ENCODE data around the gene NAPSA. TPM values are rescaled to one million over a fixed set of nuclear protein-coding genes. Genes with fewer than 3 reads are reported as not detected.
"Not testable (repeated sequence)": the region's sequence is repeated elsewhere in the genome, so short reads cannot be mapped to it uniquely, and the experiment has no call there.

NAPSA gene
- total RNA-seq, 2 donors from 2014 or later, result 0.55 to 1.1 TPM

DNA sequence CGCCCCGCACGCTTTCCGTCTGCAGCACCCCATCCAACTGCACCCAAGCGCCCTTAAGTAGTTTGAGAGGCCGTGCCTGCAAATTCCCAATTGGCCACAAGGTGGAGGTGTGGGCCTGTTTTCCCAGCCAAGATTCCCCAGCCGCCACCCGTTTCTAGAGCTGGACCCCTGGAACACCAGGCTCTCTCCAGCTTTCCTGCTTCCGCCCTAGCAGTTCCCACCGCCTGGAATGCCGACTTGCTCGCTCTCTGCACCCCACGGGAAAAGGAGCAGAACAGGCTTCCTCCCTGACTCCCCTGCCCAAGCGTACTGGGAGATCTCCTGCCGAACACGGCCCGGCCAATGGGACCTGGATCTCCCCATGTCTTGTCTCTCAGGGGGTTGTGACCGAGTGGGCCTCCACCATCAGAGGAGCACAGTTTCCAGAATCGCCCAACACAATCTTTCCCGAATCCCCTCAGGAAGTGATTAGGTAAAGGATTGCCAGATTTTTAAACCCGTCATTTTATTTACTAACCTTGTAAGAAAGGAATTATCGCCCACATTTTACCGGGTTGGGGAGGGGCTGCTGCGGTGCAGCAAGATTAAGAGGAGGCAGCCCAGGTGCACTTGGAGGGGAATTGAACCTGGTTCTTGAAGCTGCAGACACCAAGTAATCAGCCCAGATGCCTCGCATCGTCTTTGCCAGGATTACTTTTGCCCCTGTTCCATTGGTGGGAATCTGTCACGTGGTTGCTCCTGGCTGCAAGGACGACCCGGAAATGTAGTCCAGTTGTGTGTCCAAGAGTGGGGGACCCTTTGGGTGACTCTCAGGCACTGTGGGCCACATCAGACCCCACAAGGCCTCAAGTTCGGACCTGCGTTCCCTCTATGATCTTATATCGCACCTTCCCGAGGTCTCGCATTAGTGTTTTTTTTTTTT, 3.5 kb upstream of the NAPSA start:
- intact Hi-C loops (cut with DNase I, micrococcal nuclease), result loop anchor here in 1 of 2 donors (10.0 kb wide), 2 partner anchors 46 to 96 kb away; partner anchors contain the start of gene SPIB
- peak; percentile 88 to 90 for DNase-seq
- ATAC-seq, result peak; percentile 96

- no peak for ATAC-seq
- DNase-seq, result no peak
- intact Hi-C loops (cut with DNase I, micrococcal nuclease), result loop anchor here in 1 of 2 donors (10.0 kb wide), 2 partner anchors 52 to 102 kb away; partner anchors contain the start of gene SPIB
Observed at GRCh38 chr19:50362656-50363424, 2.6 kb downstream of the NAPSA start.

DNA sequence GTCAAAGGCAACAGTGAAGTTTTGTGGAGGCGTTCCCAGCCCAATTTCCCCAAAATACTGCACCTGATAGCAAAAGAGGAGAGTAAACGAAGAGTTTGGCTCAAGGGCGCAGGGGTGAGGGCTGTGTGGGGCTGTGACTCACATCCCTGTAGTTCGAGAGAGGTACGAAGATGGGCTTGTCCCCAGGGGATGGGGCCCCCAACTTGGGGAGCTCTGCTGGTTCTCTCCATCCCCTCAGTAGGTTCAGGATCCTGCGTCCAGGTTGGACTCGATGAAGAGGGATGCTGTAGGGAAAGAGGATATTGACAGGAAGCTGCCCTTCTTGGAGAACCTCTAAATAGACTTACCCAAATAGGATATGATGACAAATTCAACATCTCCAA, 3.4 kb downstream of the NAPSA start:
- ATAC-seq (no peak), DNase-seq (no peak)
- intact Hi-C loops (cut with DNase I, micrococcal nuclease), result loop anchor here in 1 of 2 donors (10.0 kb wide), 2 partner anchors 53 to 103 kb away; partner anchors contain the start of gene SPIB

DNA sequence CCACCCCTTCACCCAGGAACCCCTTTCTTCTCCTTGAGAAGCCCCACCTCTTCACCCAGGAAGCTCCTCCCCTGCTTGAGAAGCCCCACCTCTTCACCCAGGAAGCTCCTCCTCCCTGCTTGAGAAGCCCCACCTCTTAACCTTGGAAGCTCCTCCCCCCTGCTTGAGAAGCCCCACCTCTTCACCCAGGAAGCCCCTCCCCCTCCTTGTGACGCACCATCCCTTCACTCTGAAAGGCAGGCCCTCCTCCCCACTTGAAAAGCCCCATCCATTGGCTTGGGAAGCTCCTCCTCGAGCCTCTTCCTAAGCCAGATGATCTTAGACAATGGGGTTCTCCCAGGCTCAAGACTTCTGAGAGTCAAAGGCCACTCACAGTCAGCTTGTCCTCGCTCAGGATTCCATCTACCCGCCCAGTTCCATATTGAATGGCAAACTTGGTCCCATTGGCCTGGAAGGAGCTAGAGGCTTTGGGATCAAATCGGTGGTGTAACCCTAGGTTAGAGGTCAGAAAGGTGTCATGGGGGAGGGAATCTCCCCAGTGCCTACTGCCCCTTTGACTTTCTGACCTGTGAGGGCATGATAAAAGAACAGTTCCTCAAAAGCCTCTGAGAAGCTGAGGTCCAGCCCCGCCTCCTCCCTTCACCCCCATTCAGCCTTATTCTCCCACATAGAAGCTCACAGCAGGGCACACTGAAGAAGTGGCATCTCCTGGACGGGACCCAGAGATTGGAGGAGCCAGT, 4.0 kb downstream of the NAPSA start:
- ATAC-seq (no peak), DNase-seq (no peak)
- intact Hi-C loops (cut with DNase I, micrococcal nuclease), result loop anchor here in 1 of 2 donors (10.0 kb wide), 2 partner anchors 53 to 103 kb away; partner anchors contain the start of gene SPIB

DNA sequence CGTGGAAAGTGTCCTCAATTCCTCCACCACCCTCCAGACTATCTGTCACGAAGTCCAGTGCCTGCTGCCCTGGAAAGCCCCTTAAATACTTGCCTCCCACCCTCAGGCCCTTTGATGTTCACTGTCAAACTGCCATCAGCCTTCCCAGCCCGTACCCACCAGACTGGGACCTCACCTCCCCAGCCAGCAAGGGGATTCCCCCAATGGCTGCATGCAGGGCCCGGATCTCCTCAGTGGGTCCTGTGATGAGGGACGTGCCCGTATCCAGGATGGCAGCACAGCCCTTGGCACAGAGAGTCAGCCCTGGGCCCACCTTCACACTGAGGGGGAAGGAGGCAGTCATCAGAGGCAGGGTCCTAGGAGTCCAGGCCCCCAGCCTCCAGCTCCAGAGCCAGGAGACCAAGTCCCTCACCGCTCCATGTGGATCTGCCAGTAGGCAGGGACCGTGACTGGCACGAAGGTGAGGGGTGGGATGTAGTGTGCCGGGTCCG, 6.1 kb downstream of the NAPSA start:
- intact Hi-C loops (cut with DNase I, micrococcal nuclease), result no loop called here
- no peak for DNase-seq
- ATAC-seq, result no peak

DNA sequence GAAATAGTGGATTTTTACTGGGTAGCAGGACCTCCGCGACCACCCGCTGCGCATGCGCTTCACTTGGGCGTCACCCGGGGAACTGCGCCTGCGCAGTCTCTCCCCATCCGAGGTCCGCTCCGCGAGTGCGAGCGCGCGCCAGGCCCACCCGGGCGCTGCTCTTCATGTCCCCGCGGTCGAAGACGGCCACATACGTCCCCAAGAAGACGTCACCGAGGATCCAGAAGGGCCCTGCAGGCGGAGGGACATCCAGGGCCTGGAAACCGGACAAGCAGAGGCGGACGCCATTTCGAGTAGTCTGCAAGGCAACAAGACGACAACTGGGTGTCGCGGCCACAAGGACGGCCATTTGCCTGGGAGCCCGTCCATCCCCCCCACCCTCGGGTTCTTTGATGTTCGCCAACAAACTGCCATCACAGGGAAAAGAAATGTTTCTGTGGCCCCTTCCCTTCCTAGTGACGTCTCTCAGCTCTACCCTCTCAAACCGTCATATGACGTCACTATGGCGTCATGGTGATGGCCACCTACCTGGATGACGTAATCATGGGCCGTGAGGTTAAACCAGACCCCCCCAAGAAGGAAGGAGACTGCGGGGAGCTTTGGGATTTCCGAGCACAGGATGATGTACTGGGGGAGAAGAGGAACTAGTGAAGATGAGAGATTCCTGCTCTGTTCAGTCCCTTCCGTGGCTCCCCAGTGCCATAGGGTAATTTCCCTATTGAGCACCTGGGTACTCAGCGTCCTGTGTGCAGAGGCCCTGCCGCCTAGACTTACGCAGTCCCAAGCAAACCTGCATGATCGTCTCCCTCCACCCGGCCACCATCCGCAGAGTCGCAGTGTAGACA, 6.7 kb downstream of the NAPSA start:
- peak; percentile 54 for ATAC-seq

DNA sequence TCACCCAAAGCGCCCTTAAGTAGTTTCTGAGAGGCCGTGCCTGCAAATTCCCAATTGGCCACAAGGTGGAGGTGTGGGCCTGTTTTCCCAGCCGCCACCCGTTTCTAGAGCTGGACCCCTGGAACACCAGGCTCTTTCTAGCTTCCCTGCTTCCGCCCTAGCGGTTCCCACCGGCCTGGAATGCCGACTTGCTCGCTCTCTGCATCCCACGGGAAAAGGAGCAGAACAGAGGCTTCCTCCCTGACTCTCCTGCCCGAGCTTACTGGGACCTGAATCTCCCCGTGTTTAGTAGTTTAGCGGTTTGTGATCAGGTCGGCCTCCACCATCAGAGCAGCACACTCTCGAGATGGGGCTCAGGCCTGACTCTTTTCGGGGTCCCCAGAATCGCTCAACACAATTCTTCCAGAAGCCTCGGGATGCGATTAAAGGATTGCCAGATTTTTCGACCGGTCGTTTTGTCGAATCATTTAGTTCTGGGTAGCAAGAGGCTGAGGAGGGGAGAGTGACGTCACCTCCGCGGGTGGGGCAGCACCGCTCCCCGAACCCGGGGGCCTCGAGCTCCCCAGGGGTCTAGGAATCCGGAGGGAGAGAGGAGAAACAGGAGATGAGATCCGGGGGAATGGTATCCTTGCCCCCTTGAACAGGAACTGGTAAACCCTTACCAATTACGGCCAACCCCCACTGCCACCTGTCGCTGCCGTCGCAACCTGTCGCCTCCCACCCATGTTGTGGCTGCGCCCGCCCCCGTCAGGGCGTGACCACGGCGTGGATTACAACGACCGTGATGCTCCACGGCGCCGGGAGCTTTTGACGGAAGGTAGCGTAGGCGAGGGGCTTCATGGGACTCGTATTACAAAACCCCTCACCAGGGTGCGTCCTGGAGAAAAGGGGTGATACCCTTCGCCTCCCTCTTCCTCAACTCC, 8.0 kb downstream of the NAPSA start:
- DNase-seq (peak; percentile 65 to 85), ATAC-seq (peak; percentile 77)
- intact Hi-C loops (cut with DNase I, micrococcal nuclease), result no loop called here

More for the DNA sequence above, 6.7 kb downstream of the NAPSA start:
- peak in 1 of 2 donors; percentile 81 for DNase-seq
- intact Hi-C loops (cut with DNase I, micrococcal nuclease), result no loop called here

GRCh38 chr19:50356691-50357177, 8.7 kb downstream of the NAPSA start:
- ATAC-seq, result no peak
- intact Hi-C loops (cut with DNase I, micrococcal nuclease), result no loop called here
- no peak for DNase-seq

DNA sequence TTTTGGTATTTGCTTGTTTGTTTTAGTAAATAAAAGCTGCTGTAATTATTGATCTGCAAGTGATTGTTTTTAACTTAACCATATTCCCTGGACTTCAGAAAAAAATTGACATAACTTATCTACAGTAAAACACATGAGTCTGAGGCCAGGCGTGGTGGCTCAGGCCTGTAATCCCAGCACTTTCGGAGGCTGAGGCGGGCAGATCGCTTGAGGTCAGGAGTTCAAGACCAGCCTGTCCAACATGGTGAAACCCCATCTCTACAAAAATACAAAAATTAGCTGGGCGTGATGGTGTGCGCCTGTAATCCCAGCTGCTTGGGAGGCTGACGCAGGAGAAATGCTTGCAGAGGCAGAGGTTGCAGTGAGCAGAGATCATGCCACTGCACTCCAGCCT, 12.0 kb downstream of the NAPSA start:
- DNase-seq; intact Hi-C loops (cut with DNase I, micrococcal nuclease); ATAC-seq: not testable (repeated sequence)

DNA sequence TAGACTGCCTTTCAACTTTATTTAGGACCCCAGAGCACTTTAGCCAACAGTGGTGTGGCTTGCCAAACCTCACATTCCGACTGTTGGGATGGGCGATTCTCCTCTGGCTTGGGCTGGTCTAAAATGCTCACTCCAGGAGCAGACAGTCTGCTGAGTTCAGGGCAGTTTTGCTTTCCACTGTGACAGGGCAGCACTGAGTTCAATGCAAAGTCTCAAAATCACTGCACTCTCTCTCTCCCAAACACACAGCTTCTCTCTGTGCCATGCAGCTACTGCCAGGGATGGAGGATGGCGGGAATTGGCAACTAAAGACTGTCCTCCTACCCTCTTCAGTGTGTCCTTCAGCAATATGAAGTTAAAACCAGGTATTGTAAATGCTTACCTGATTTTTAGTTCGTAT, 13.2 kb downstream of the NAPSA start:
- intact Hi-C loops (cut with DNase I, micrococcal nuclease), result no loop called here
- DNase-seq, result no peak
- no peak for ATAC-seq

DNA sequence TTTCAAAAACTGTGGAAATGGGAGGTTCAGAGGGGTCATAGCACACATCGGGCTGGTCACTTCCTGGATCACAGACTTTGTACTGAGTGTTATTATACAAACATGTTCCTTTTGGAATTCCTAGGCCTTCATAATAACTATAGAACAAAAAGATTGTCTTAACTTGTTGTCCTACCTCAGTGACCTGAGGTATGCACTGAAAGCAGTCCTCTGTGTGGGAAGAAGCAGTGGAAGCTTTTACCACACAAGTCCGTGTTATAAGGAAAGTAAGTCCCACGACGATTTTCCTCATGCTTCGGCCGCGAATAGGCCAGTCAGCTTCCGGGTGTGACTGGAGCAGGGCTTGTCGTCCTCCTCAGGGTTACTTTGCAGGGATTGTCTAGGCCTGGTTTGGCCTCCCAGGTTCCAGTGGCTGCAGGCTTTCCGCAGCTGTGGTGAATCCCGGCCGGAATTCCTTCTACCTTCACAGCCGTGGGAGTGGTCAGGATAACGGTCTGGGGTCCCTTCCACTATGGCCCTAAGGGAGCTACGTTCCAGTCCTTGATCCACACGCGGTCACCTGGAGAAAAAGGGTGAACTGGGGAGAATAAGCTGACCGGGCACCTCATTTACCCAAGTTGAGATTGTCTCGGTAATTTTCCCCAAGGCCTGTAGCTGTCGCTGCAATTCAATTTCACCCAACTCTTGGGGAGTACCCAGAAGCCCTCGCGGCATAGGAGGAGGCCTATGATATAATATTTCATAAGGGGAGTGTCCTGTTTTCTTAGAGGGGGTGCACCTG, 16.0 kb downstream of the NAPSA start:
- ATAC-seq (peak; percentile 22), DNase-seq (no peak)
- intact Hi-C loops (cut with DNase I, micrococcal nuclease), result no loop called here

GRCh38 chr19:50347089-50347581, 18.3 kb downstream of the NAPSA start:
- ATAC-seq; intact Hi-C loops (cut with DNase I, micrococcal nuclease); DNase-seq: not testable (repeated sequence)

DNA sequence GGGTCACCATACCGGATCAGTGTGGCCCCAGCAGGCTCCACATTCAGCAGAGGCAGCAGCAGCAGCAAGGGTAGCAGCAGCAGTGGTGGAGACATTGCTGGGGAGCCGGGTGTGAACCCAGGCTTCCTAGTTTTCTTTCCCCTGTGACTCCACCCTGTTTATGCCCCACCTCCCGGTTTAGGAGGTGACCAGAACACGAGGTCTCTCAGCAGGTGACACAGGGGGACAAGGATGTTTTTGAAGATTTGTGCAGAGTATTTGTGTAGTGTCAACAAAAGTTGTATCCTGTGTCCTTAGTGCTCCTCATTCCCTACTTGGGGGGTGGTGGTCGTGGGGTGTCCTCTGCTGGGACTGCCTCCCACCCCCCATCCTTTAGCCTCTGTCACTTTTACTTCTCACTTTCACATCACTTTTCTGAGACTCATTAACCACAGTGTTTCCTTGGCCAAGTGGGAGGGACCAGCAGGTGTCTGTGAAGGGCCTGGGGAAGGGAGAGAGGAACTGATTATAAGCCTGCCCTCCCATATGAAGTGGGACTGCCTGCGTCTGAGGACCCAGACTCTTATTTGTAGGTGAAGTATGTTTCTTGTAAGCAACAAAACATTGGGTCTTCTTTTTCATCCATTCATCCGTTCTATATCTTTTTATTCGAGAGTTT, 20.6 kb downstream of the NAPSA start:
- intact Hi-C loops (cut with DNase I, micrococcal nuclease), result no loop called here
- DNase-seq (no peak), ATAC-seq (peak; percentile 26)

GRCh38 chr19:50341091-50341564, 24.3 kb downstream of the NAPSA start:
- DNase-seq, result no peak
- peak; percentile 18 for ATAC-seq
- intact Hi-C loops (cut with DNase I, micrococcal nuclease), result no loop called here

GRCh38 chr19:50340331-50340730, 25.1 kb downstream of the NAPSA start:
- intact Hi-C loops (cut with DNase I, micrococcal nuclease), result no loop called here
- DNase-seq (no peak), ATAC-seq (no peak)
